Measurements from ENCODE around the gene SGIP1. TPM values are rescaled to one million over a fixed set of nuclear protein-coding genes. Genes with fewer than 3 reads are reported as not detected.

SGIP1 gene
- total and polyA plus RNA-seq, 2 of the 8 experiments (the other 6 are each of a cell fraction or from before 2014, with no cell fraction given) = 1.4 to 2.1 TPM

GRCh38 chr1:66599899-66600737, 66.2 kb downstream of the SGIP1 start:
- Histone ChIP-seq H2BK5ac (ENCODE audit: low read depth, low read length) (no peak overlapping the region), H3K36me3 (ENCODE audit: control insufficient read depth in 2 of 4, insufficient read depth in 4 of 4, low read length in 3 of 4) (no peaks in the 10 kb centered on the region), H4K5ac (ENCODE audit: insufficient read length, low read depth, low read length) (no peak overlapping the region), H2BK15ac (ENCODE audit: low read length) (no peak overlapping the region), H3K27me3 (replicated peaks in 1 of 4; ENCODE audit: control insufficient read depth in 3 of 4, extremely low read depth in 1 of 4, insufficient read depth in 3 of 4, low read length in 3 of 4) (no peaks in the 10 kb centered on the region), H4K91ac (replicated peaks; ENCODE audit: insufficient read length, low read length) (no peak overlapping the region), H3K79me1 (ENCODE audit: low read depth, low read length) (no peaks in the 10 kb centered on the region), H3K9ac (replicated peaks in 1 of 4; ENCODE audit: extremely low read depth in 1 of 4, low read depth in 3 of 4, low read length in 3 of 4) (no peak overlapping the region), H3K14ac (ENCODE audit: insufficient read length) (no peak overlapping the region), H3K18ac (ENCODE audit: extremely low read depth, low read length) (no peak overlapping the region), H4K20me1 (replicated peaks in 1 of 2; ENCODE audit: control insufficient read depth in 1 of 2, insufficient read depth in 2 of 2, low read length in 2 of 2) (no peaks in the 10 kb centered on the region), H3K4me1 (replicated peaks in 1 of 4; ENCODE audit: control insufficient read depth in 3 of 4, insufficient read depth in 4 of 4, low read length in 3 of 4) (no peaks in the 10 kb centered on the region), H3K4ac (replicated peaks; ENCODE audit: insufficient read length, low read depth, low read length) (no peak overlapping the region), H3K4me3 (ENCODE audit: extremely low read depth in 1 of 4, insufficient read depth in 2 of 4, low read depth in 3 of 4, low read length in 4 of 4) (no peak overlapping the region), H3K56ac (replicated peaks; ENCODE audit: insufficient read length, low read depth, low read length) (no peak overlapping the region), H2BK20ac (ENCODE audit: low read length) (no peak overlapping the region), H3K23me2 (ENCODE audit: low read depth, low read length) (no peaks in the 10 kb centered on the region), H2BK12ac (ENCODE audit: low read depth, low read length) (no peak overlapping the region), H3K9me3 (ENCODE audit: insufficient read depth in 2 of 2, low read depth in 1 of 2, low read length in 1 of 2) (no peaks in the 10 kb centered on the region), H3K4me2 (ENCODE audit: insufficient read depth in 1 of 2, low read depth in 2 of 2, low read length in 2 of 2) (no peak overlapping the region), H2AK5ac (ENCODE audit: low read depth, low read length) (no peak overlapping the region), H3K27ac (ENCODE audit: low read depth, low read length) (no peak overlapping the region; the same call in 1 of the 2 replicates), H4K8ac (ENCODE audit: extremely low read depth, insufficient read depth, low read length) (no peak overlapping the region), H3K79me2 (ENCODE audit: control insufficient read depth in 1 of 2, insufficient read depth in 2 of 2, low read length in 2 of 2) (no peaks in the 10 kb centered on the region), H3K23ac (ENCODE audit: insufficient read length) (no peak overlapping the region), H2BK120ac (replicated peaks; ENCODE audit: low read depth, low read length) (no peak overlapping the region), H2AFZ (ENCODE audit: low read length) (0 out of 2 replicates have a peak overlapping the region, but pooled peaks have one; percentile 27)
- TF ChIP-seq SIN3A (conservative IDR thresholded peaks at IDR 0.05 in 1 of 2, IDR thresholded peaks at IDR 0.05 in 1 of 2; ENCODE audit: low read depth in 1 of 2, low read length in 2 of 2) (no peak), SIX5 (IDR thresholded peaks at IDR 0.05; ENCODE audit: low read depth, low read length) (no peak), CREB1 (IDR thresholded peaks at IDR 0.05) (no peak), HDAC2 (IDR thresholded peaks at IDR 0.05; ENCODE audit: borderline replicate concordance in 1 of 2, low read depth in 2 of 2, low read length in 2 of 2) (no peak), NRF1 (IDR thresholded peaks at IDR 0.05; ENCODE audit: low read depth, low read length) (no peak)
- POLR2A ChIA-PET (ENCODE audit: partially characterized antibody) = no interaction called here
- no peak for FAIRE-seq
- CTCF ChIA-PET (ENCODE audit: partially characterized antibody) = interaction anchor here (0.8 kb wide), 1 partner anchor 111 kb away, joined by 4 read pairs; no protein-coding TSS in a partner anchor
- WGBS, 2 experiments (ENCODE audit: extremely low coverage in 1 of 2, insufficient coverage in 1 of 2, insufficient read length in 1 of 2, insufficient replicate concordance in 2 of 2, low coverage in 1 of 2, low lambda C conversion rate in 2 of 2, missing lambda C conversion rate in 1 of 2) = 86% methylated on average over 14 of the region's 14 CpGs; no CpG with 5 or more reads in 1 of the 2 experiments
- DNase-seq (ENCODE audit: low read depth in 1 of 2, low spot score in 2 of 2) = no peak
